MV-4-11 (cell line): Measurements from ENCODE around the gene IL26.
"Not testable (repeated sequence)": the region's sequence is repeated elsewhere in the genome, so short reads cannot be mapped to it uniquely, and the experiment has no call there.

Source experiments
- DNase-seq: peaks from one replicate; lab custom pipeline; 2025; lab: John Stamatoyannopoulos, UW

IL26 gene

GRCh38 chr12:68240079-68240478 lies 14.5 kb upstream of the IL26 start:
- no peak for DNase-seq

- no peak for DNase-seq
These were observed 13.8 kb upstream of the IL26 start for GRCh38 chr12:68239309-68239982.

GRCh38 chr12:68237619-68238018 lies 12.0 kb upstream of the IL26 start:
- DNase-seq: no peak

- peak; percentile 55 for DNase-seq
These were observed 11.5 kb upstream of the IL26 start for GRCh38 chr12:68237078-68237477.

- DNase-seq: peak; percentile 55
These were observed 10.9 kb upstream of the IL26 start for GRCh38 chr12:68236421-68237059.

- no peak for DNase-seq
These were observed 10.0 kb upstream of the IL26 start for GRCh38 chr12:68235576-68235975.

GRCh38 chr12:68234140-68234539 lies 8.5 kb upstream of the IL26 start:
- no peak for DNase-seq

- DNase-seq: no peak
These were observed 7.9 kb upstream of the IL26 start for GRCh38 chr12:68233498-68233897.

- no peak for DNase-seq
These were observed 6.1 kb upstream of the IL26 start for GRCh38 chr12:68231691-68232090.

GRCh38 chr12:68231229-68231628 lies 5.6 kb upstream of the IL26 start:
- DNase-seq: no peak

GRCh38 chr12:68229956-68230355 lies 4.3 kb upstream of the IL26 start:
- no peak for DNase-seq

GRCh38 chr12:68227356-68227755 lies 1.7 kb upstream of the IL26 start:
- DNase-seq: no peak

GRCh38 chr12:68224613-68225285 lies 861 bp downstream of the IL26 start:
- no peak for DNase-seq

GRCh38 chr12:68223067-68223747 lies 2.4 kb downstream of the IL26 start:
- peak; percentile 44 for DNase-seq

GRCh38 chr12:68222326-68222725 lies 3.3 kb downstream of the IL26 start:
- DNase-seq: no peak

GRCh38 chr12:68221497-68221896 lies 4.1 kb downstream of the IL26 start:
- DNase-seq: no peak

GRCh38 chr12:68210875-68211274 lies 14.7 kb downstream of the IL26 start:
- DNase-seq: no peak

- DNase-seq: not testable (repeated sequence)
These were observed 16.4 kb downstream of the IL26 start for GRCh38 chr12:68209048-68209728.

- DNase-seq: no peak
These were observed 18.3 kb downstream of the IL26 start for GRCh38 chr12:68207276-68207675.

GRCh38 chr12:68206446-68206845 lies 19.2 kb downstream of the IL26 start:
- no peak for DNase-seq

GRCh38 chr12:68203460-68203875 lies 22.1 kb downstream of the IL26 start:
- no peak for DNase-seq

GRCh38 chr12:68200854-68201253 lies 24.8 kb downstream of the IL26 start:
- no peak for DNase-seq
